Fibroblast of mammary gland (primary cell): ENCODE data around the gene SYF2.

Experiments
- DNase-seq: peaks from one replicate; pipeline ENCODE4 v3.0.0-alpha.2; 2010; ENCODE audit warnings: low read depth
- H3K4me3 ChIP-seq: 2 replicates; pipeline ENCODE4 v1.5.1; 2011; ENCODE audit warnings: low read depth, mild to moderate bottlenecking, low read length, moderate library complexity; ENCODE audit not compliant: control insufficient read depth
- CTCF ChIP-seq: conservative IDR thresholded peaks from 2 replicates; pipeline ENCODE4 v1.5.1; 2011; ENCODE audit warnings: low read depth, low read length, inconsistent platforms; ENCODE audit not compliant: control insufficient read depth, insufficient read depth

SYF2 gene

GRCh38 chr1:25174363-25174729, 58.0 kb downstream of the SYF2 start:
- TF ChIP-seq CTCF: no peak
- DNase-seq: no peak
- no peak overlapping the region for H3K4me3 ChIP-seq

- DNase-seq: no peak
- no peak overlapping the region for H3K4me3 ChIP-seq
- TF ChIP-seq CTCF: no peak
Measured at GRCh38 chr1:25173809-25174340, 58.4 kb downstream of the SYF2 start.
